Stimulated activated memory B cell treated with anti-CD40 and anti-IgM and Interleukin-4, amounts not matched to agents 10 μg/mL and 1 μg/mL and 100 μg/mL, for 72 hours (primary cell): Measurements from ENCODE around the gene BARX2.

Experiments used
- ATAC-seq: fragments of 150-1000 bp; cut with Tn5 transposase; 2 replicates; pipeline ENCODE4 v1.10.0; 2021
- H3K27ac Mint-ChIP-seq: one replicate; pipeline ENCODE4 v1.8.0; 2022; ENCODE audit warnings: mild to moderate bottlenecking, mixed read lengths
- H3K27me3 Mint-ChIP-seq: one replicate; pipeline ENCODE4 v1.8.0; 2022; ENCODE audit warnings: mixed read lengths
- H3K36me3 Mint-ChIP-seq: one replicate; pipeline ENCODE4 v1.8.0; 2022; ENCODE audit warnings: mixed read lengths
- H3K4me1 Mint-ChIP-seq: one replicate; pipeline ENCODE4 v1.8.0; 2022; ENCODE audit warnings: mixed read lengths
- H3K4me3 Mint-ChIP-seq: one replicate; pipeline ENCODE4 v1.8.0; 2022; ENCODE audit warnings: mild to moderate bottlenecking, moderate library complexity, mixed read lengths
- H3K9me3 Mint-ChIP-seq: one replicate; pipeline ENCODE4 v1.8.0; 2022; ENCODE audit warnings: mixed read lengths

Gene BARX2

DNA sequence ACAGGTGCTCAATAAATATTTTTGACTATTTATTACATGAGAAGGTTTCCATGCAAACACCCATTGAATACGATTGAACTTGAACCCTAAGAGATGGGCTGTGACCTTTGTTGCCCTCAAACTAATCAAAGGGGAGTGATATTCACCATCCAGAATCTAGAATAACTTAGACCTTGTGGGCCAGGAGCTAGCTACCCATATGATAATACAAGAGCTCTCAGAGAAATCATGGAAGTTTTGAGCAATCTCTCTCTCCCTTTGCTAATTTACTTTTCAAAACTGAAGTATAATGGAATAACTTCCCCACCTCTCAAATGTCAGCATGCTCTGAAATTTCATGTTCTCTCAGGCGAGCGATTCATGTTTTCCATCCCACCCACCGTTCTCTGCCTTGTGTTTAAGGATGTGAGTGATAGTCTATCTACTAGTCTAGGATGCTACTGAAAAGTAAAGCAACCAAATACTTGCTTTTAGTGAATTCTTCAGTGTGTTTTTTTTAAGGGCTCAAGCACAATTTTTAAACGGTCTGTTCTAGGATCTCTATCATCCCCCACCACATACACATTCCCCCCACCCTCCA, 33.3 kb downstream of the BARX2 start:
- ATAC-seq, result no peak
- H3K4me1 Mint-ChIP-seq, result no peaks in the 10 kb centered on the region
- H3K4me3 Mint-ChIP-seq, result no peak overlapping the region
- H3K36me3 Mint-ChIP-seq, result no peaks in the 10 kb centered on the region
- no peak overlapping the region for H3K27ac Mint-ChIP-seq
- H3K9me3 Mint-ChIP-seq, result no peaks in the 10 kb centered on the region
- no peaks in the 10 kb centered on the region for H3K27me3 Mint-ChIP-seq

DNA sequence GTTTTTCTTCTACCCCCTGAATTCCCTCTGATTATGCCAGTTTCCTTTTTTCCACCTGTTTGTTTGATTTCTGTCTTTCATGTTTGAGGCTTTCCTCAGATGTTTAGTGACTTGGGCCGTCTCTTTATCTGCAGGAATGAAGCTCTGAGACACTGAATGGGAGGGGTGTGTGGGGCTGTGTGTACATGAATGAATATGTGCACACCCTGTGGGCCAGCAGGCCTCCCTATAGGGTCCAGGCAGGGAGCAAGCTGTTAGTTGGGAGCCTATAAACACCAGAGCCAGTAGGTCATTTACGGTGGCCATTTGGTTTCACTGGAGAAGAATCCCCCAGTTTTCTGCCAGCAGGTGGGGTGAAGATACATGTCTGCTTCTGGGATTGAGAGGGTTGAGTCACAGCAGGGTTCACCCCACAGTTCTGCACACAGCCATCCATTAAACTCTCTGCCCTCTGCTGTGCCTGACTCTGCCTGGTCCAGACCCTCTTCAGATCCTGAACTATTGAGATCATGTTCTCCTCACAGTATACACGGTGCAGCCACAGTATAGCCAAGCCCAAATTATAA, 34.8 kb downstream of the BARX2 start:
- Mint-ChIP-seq H3K4me1 (no peaks in the 10 kb centered on the region), H3K27ac (no peak overlapping the region), H3K36me3 (no peaks in the 10 kb centered on the region), H3K9me3 (no peaks in the 10 kb centered on the region), H3K27me3 (no peaks in the 10 kb centered on the region), H3K4me3 (no peak overlapping the region)
- peak; percentile 18 for ATAC-seq

DNA sequence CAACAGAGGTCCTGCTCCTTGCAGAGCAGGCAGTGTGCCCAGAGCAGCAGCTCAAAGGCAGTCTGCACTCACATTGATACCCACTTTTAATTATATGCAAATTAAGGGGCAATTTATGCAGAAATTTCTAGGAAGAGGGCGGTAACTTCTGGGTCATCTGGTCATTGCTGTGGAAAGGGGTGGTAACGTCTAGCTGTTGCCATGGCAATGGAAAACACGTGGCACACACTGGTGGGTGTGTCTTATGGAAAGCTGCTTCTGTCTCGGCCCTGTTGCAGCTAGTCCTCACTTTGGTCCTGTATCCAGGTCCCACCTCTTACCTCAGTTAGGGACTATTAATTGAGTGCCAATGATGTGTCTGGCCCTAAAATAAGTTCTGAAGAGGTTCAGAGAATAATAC, 36.8 kb downstream of the BARX2 start:
- Mint-ChIP-seq H3K9me3 (no peaks in the 10 kb centered on the region), H3K4me3 (no peak overlapping the region), H3K36me3 (no peaks in the 10 kb centered on the region), H3K4me1 (no peaks in the 10 kb centered on the region), H3K27ac (no peak overlapping the region), H3K27me3 (no peaks in the 10 kb centered on the region)
- no peak for ATAC-seq

DNA sequence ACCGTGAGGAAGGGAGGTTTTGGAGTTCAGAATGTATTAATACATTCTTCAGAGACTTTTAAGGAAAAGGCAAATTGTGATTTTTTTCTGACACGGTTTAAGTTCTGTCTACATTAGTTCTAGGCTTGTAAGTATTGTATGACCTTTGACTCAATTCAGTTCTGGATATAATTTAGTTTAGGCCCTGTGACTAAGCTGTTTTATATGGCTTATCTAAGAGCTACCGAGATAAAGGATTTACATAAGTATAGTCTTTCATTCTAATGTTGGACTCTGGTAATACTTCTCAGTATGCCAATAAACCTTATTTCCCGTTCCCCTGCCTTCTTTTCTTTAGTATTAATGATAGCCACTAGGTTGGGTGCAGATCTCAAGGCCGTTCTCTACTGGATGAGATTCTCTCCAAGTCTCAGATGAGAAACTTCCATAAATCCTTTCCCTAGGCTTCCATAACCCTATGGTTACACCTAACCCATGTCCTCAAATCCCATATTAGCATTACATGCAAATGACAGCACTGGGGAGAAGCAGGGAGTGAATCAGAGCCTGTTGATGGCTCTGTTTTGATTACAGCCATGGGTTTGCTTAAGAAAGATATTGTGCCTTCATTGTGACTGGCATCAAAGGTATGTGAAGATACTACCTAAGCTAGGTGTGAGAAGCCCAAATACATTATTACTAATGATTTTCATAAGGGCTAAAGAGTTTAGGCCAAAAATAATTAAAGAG, 38.7 kb downstream of the BARX2 start:
- Mint-ChIP-seq H3K4me1 (no peaks in the 10 kb centered on the region), H3K27me3 (no peaks in the 10 kb centered on the region), H3K27ac (no peak overlapping the region), H3K4me3 (no peak overlapping the region), H3K9me3 (no peaks in the 10 kb centered on the region), H3K36me3 (no peaks in the 10 kb centered on the region)
- ATAC-seq, result no peak

DNA sequence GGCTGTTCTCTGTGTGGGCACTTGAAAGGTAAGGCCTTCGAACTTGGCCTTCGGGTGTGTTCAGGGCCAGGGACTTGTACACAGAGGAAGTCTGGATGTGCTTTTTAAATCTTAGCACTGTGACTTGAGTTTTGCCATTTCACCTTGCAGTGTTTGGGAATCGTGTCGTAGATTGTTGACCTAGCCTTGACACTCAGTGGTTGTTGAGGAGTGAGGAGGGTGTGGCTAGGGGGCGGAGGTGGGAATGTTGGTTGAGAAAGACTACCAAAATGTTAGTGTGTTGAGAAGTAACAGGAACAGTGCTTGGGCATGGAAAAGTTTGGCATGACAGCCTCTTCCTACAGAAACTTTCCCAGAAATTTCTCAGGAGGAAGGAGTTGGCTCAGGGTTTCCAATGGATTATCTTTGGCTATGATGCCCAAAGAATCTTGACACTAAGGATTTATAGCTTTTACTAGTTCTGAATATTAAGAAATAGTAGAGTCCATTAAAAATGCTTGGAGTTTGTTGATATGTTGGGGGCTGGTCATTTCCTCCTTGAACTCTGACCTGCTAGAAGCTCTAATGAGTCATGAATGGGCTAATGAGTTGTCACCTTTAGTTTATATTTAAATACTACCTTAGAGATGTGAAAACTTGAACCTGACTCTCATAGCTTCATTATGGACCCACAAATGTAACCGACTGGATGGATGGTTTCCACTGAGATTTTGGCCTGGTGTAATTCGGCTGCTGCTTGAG, 40.6 kb downstream of the BARX2 start:
- no peak overlapping the region for H3K27ac Mint-ChIP-seq
- H3K4me1 Mint-ChIP-seq, result no peaks in the 10 kb centered on the region
- H3K27me3 Mint-ChIP-seq, result no peaks in the 10 kb centered on the region
- H3K4me3 Mint-ChIP-seq, result no peak overlapping the region
- ATAC-seq, result no peak
- H3K9me3 Mint-ChIP-seq, result no peaks in the 10 kb centered on the region
- H3K36me3 Mint-ChIP-seq, result no peaks in the 10 kb centered on the region

DNA sequence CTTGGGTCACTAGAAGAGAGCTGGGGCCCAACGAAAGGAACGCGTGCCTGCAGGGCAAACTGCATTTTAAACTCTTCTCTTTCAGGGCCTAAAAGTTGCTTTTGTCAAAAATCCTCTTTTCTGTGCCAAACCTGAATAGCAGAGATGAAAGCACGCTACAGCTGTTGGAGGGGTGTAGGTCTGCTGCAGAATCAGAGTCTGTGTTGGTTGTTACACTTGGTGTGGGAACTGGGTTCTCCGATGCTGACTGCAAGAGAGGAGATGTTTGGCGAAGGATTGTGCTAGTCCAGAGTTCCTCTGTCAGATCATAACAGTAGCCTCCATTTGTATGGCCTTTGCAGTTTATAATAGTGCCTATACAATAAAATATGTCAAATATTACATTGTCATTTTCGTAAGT, 41.8 kb downstream of the BARX2 start:
- Mint-ChIP-seq H3K27ac (no peak overlapping the region), H3K9me3 (no peaks in the 10 kb centered on the region), H3K4me1 (no peaks in the 10 kb centered on the region), H3K27me3 (no peaks in the 10 kb centered on the region), H3K36me3 (no peaks in the 10 kb centered on the region), H3K4me3 (no peak overlapping the region)
- ATAC-seq, result no peak

DNA sequence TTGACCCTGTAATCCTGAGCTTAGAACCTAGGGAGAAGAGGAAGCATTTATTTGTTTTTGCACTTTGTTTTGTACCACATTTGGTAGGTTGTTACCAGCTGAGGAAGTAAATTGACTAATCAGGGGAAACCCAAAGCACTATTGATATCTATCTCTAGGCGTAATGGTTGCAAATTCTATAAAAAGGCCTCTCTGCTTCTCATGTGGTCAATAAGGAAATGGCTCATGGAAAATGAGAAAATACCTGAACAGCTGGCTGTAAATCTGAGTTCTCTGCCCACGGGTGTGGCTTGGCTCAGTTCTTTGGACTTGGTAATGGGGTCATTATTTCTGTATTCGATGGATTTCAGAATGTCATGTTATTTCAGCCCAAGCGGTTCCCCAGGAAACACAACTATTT, 42.4 kb downstream of the BARX2 start:
- Mint-ChIP-seq H3K9me3 (no peaks in the 10 kb centered on the region), H3K27ac (no peak overlapping the region), H3K27me3 (no peaks in the 10 kb centered on the region), H3K4me1 (no peaks in the 10 kb centered on the region), H3K36me3 (no peaks in the 10 kb centered on the region), H3K4me3 (no peak overlapping the region)
- ATAC-seq, result no peak

DNA sequence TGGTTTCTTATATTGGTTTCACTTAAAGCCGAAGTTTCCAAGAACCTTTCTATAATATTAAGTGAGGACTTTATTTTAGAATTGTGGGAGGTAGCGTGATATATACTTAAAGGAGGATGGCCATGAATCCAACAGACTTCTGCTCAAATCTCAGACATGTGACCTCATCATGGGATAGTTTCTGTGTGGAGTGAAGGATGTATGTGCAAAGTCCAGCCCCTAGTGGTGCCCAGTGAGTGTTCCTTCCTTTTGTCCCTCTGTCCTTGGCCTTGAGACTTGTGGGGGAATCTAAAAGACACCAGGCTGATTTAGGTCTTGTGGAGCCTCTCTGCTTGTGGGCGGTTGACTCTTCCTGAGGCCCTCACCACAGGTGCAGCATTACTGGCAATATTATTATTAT, 43.7 kb downstream of the BARX2 start:
- H3K36me3 Mint-ChIP-seq, result no peaks in the 10 kb centered on the region
- H3K27me3 Mint-ChIP-seq, result no peaks in the 10 kb centered on the region
- no peak for ATAC-seq
- peaks cover 2% of the 10 kb centered on the region for H3K9me3 Mint-ChIP-seq
- no peak overlapping the region for H3K27ac Mint-ChIP-seq
- no peaks in the 10 kb centered on the region for H3K4me1 Mint-ChIP-seq
- H3K4me3 Mint-ChIP-seq, result no peak overlapping the region

DNA sequence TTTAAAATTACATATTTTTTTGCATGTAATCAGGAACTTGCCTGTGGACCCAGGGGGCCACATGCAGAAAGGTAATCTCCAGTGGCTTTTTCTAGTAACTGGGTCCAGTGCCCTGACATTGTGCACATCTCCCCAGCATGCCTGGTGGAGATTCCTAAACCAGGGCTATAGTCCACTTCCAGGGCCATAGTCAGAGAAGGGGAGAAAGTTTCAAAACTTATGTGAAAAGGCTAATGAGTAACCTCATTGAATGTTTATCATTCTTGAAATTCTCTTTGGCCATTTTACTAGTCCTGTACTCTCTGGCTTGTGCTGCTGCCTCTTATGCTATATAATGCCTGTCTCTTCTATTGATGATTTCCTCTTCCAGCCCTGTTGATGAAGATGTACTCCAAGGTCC, 47.8 kb downstream of the BARX2 start:
- Mint-ChIP-seq H3K27me3 (no peaks in the 10 kb centered on the region), H3K4me3 (no peak overlapping the region), H3K4me1 (no peaks in the 10 kb centered on the region), H3K27ac (no peak overlapping the region), H3K9me3 (peaks cover 2% of the 10 kb centered on the region), H3K36me3 (no peaks in the 10 kb centered on the region)
- ATAC-seq, result no peak

DNA sequence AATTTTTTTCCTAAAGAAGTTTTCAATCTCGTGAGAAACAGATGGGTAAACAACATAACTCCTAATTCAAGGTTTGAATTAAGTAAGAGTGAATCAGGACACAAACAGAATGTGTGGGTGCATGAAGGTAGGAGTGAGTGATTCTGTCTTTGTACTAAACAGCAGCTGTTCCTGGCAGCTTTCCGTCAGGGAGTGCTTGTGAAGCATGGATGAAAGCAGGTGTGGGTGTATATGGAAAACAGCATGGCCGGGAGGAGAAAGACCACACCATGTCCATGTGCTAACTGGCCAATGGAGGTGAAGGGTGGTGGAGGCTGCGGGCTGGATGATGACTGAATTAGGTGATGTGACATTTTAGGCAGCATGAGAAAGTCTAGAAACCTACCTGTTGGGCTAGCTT, 49.6 kb downstream of the BARX2 start:
- no peak overlapping the region for H3K4me3 Mint-ChIP-seq
- H3K27ac Mint-ChIP-seq, result no peak overlapping the region
- no peaks in the 10 kb centered on the region for H3K36me3 Mint-ChIP-seq

DNA sequence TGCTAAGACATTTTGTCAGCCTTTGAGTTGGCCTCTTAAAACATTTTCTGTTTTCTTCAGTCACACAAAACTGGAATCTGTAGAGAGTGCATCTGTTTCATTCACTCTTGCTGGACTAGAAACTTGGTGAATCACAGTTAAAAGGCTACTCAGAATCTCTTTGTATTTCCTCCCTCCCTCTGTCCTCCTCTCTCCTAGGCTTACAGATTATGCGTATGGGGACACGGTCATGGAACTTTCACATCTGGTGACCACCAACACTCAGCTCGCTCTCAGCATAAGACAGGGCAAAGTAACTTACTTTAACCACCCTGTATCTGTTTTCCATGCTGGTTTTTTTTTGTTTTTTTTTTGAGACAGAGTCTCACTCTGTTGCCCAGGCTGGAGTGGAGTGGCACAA, 50.4 kb downstream of the BARX2 start:
- H3K4me1 Mint-ChIP-seq, result no peaks in the 10 kb centered on the region
- H3K36me3 Mint-ChIP-seq, result no peaks in the 10 kb centered on the region
- H3K27me3 Mint-ChIP-seq, result no peaks in the 10 kb centered on the region
- H3K4me3 Mint-ChIP-seq, result no peak overlapping the region
- H3K9me3 Mint-ChIP-seq, result peaks cover 6% of the 10 kb centered on the region
- no peak overlapping the region for H3K27ac Mint-ChIP-seq
- ATAC-seq, result no peak

More for the DNA sequence above, 49.6 kb downstream of the BARX2 start:
- no peak for ATAC-seq
- Mint-ChIP-seq H3K4me1 (no peaks in the 10 kb centered on the region), H3K9me3 (peaks cover 2% of the 10 kb centered on the region), H3K27me3 (no peaks in the 10 kb centered on the region)

DNA sequence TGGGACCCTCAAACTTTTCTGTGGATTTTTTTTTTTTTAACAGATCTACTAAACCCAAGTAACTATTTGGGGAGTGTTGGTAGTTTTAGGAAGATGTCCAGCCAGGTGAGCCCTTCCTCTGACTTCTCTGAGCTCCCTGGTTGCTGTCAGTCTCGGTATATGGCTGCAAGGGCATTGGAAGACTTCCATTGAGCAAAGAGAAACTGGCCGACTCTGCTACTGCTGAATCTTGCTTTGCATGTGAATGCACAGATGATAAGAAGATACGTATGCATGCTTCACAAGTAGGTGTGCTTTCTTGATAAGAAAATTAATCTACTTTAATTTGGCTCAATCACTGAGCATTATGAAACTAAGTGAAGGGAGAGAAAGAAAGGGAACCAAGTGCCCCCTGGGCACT, 51.1 kb downstream of the BARX2 start:
- ATAC-seq, result no peak
- Mint-ChIP-seq H3K27ac (no peak overlapping the region), H3K4me1 (no peaks in the 10 kb centered on the region), H3K36me3 (no peaks in the 10 kb centered on the region), H3K9me3 (peaks cover 10% of the 10 kb centered on the region), H3K4me3 (no peak overlapping the region), H3K27me3 (no peaks in the 10 kb centered on the region)

DNA sequence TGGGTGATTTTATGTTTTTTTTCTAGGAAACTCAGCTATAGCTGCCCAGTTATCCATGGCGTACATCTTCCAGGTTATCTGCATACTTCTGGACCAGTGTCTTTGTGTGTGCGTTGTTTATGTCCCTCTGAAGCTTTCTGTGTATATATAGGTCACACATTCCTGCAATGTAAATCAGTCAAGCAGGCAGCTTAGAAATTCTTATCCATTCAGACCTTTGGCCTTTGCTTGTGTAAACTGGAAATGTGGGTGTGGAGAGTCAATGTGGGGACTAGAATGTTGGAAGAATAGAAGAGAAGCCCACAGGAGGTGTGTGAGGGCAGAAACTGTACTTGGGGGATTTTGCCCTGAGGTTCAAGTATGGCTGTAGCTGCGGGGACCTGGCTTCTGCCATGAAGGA, 51.7 kb downstream of the BARX2 start:
- no peaks in the 10 kb centered on the region for H3K4me1 Mint-ChIP-seq
- no peak overlapping the region for H3K27ac Mint-ChIP-seq
- peaks cover 10% of the 10 kb centered on the region for H3K9me3 Mint-ChIP-seq
- no peak overlapping the region for H3K4me3 Mint-ChIP-seq
- H3K36me3 Mint-ChIP-seq, result no peaks in the 10 kb centered on the region
- no peak for ATAC-seq
- no peaks in the 10 kb centered on the region for H3K27me3 Mint-ChIP-seq

DNA sequence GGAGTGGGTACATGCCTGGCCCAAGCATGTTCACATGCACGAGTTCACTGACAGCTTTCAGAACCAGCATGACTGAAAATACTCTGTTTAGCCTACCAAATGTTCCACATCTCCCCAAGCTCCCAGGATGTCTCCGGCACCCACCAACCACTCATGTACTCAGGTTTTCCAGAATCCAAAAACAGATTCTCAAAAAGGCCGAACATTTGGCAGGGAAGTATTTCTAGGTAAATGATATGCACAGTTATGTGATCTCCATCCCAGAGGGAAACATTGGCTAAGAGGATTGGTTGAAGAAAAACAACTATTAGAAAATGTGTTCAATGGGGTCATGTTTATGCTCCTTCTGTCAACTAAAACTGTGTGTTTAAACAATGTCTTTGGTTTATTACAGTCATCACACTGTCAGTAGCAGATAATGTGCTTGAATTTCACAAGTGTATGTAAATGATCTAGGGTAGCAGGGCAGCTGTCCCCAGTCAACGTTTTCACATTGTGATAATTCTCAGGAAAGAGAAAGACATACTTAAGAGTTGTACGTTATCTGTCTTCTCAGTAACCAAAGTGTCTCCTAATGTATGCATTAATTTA, 52.3 kb downstream of the BARX2 start:
- no peaks in the 10 kb centered on the region for H3K27me3 Mint-ChIP-seq
- no peak overlapping the region for H3K27ac Mint-ChIP-seq
- no peak for ATAC-seq
- peaks cover 13% of the 10 kb centered on the region for H3K9me3 Mint-ChIP-seq
- no peaks in the 10 kb centered on the region for H3K4me1 Mint-ChIP-seq
- no peaks in the 10 kb centered on the region for H3K36me3 Mint-ChIP-seq
- no peak overlapping the region for H3K4me3 Mint-ChIP-seq

DNA sequence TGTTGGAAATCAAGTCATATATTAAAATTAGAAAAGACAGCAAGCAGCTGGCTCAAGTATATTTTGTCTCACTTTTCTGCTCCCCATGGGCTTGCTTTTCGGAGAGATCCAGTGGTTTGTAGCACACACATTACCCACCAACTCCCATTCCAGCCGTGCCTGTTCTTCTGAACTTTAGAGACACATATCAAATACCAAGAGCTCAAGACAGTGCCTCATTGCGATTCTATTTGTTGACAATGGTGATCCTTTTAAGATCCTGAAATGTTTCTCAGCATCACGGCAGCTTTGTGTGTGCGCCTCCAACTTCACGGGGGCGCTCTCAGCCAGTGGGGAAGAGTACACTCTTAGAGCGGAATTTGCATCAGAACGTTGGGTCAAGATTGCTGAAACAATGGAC, 52.9 kb downstream of the BARX2 start:
- peaks cover 16% of the 10 kb centered on the region for H3K9me3 Mint-ChIP-seq
- no peak for ATAC-seq
- no peaks in the 10 kb centered on the region for H3K36me3 Mint-ChIP-seq
- no peaks in the 10 kb centered on the region for H3K27me3 Mint-ChIP-seq
- H3K4me1 Mint-ChIP-seq, result no peaks in the 10 kb centered on the region
- no peak overlapping the region for H3K27ac Mint-ChIP-seq
- H3K4me3 Mint-ChIP-seq, result no peak overlapping the region
